ENCODE measurements around the gene CSRP1. TPM values are rescaled to one million over a fixed set of nuclear protein-coding genes. Genes with fewer than 3 reads are reported as not detected.

CSRP1 gene
- total and polyA plus RNA-seq, 9 of the 15 experiments (the other 6 are each of a cell fraction or from before 2014, with no cell fraction given), result 6.8 to 39.4 (median 23.7) TPM

DNA sequence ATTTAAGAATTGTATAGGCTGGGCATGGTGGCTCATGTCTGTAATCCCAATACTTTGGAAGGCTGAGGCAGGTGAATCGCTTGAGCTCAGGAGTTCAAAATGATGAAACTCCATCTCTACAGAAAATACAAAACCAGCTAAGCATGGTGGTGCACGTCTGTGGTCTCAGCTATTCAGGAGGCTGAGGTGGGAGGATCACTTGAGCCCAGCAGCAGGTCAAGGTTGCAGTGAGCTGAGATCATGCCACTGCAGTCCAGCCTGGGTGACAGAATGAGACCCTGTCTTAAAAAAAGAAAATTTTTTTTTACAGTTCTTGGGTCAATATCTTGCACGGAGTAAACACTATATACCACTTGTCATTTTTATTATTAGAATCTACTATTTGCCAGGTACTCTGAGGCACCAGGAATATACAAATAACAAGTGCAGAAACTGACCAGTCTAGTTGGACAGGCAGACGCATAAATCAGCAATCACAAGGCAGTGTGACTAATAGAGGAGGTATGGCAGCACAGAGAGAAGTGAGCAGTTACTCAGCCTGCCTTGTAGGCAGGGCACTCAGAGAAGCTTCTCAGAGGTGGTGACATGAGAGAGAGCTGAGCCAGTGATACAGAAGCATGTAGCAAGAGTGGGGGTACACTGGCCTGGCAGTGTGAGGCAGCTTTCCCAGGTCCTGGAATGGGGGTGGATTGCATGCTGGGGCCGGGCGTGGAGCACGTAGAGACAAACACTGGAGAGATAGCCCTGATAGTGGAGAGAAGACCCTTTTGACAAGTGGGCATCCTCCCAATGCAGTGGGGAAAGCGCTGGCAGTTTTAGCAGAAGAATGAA is 45.9 kb downstream of the CSRP1 start (continued):
- TF ChIP-seq MEF2D (tag; conservative IDR thresholded peaks at IDR 0.05; ENCODE audit: low read depth) (0 out of 2 replicates have a peak, but pooled peaks have one; percentile 22), ESRRA (IDR thresholded peaks at IDR 0.05; ENCODE audit: borderline replicate concordance, low read depth) (no peak), RBBP5 (IDR thresholded peaks at IDR 0.05; ENCODE audit: borderline replicate concordance, insufficient read depth, low read length, poor library complexity, severe bottlenecking) (peak; percentile 27), SMARCE1 (IDR thresholded peaks at IDR 0.05) (0 out of 2 replicates have a peak, but pooled peaks have one; percentile 33), ZFP36 (IDR thresholded peaks at IDR 0.05; ENCODE audit: low read depth, low read length, partially characterized antibody) (peak; percentile 80), TBL1XR1 (IDR thresholded peaks at IDR 0.05; ENCODE audit: low read length in 2 of 2) (no peak), ARID1B (IDR thresholded peaks at IDR 0.05) (peak; percentile 48; the same call in 1 of the 2 replicates), ZNF444 (CRISPR knock-in tag; IDR thresholded peaks at IDR 0.05) (no peak), TEAD1 (CRISPR knock-in tag; IDR thresholded peaks at IDR 0.05) (peak in 1 of 2 experiments; percentile 91; a peak in 2 of 4 replicates), ZBTB1 (CRISPR knock-in tag; IDR thresholded peaks at IDR 0.05; ENCODE audit: borderline replicate concordance, low read depth) (no peak), PHF20 (IDR thresholded peaks at IDR 0.05; ENCODE audit: partially characterized antibody) (no peak), FOXK2 (conservative IDR thresholded peaks at IDR 0.05 in 1 of 2, IDR thresholded peaks at IDR 0.05 in 1 of 2; ENCODE audit: low read depth in 2 of 2) (0 out of 4 replicates have a peak, but pooled peaks of 1 of the 2 experiments have one; percentile 19), FOSL1 (tag; conservative IDR thresholded peaks at IDR 0.05) (peak; percentile 80; the same call in 1 of the 2 replicates), TCF7L2 (IDR thresholded peaks at IDR 0.05; ENCODE audit: low read depth, low read length) (no peak)
- TF ChIP-seq, protein P1, sequence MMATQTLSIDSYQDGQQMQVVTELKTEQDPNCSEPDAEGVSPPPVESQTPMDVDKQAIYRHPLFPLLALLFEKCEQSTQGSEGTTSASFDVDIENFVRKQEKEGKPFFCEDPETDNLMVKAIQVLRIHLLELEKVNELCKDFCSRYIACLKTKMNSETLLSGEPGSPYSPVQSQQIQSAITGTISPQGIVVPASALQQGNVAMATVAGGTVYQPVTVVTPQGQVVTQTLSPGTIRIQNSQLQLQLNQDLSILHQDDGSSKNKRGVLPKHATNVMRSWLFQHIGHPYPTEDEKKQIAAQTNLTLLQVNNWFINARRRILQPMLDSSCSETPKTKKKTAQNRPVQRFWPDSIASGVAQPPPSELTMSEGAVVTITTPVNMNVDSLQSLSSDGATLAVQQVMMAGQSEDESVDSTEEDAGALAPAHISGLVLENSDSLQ (IDR thresholded peaks at IDR 0.05), result peak; percentile 84
- TF ChIP-seq, protein P2, sequence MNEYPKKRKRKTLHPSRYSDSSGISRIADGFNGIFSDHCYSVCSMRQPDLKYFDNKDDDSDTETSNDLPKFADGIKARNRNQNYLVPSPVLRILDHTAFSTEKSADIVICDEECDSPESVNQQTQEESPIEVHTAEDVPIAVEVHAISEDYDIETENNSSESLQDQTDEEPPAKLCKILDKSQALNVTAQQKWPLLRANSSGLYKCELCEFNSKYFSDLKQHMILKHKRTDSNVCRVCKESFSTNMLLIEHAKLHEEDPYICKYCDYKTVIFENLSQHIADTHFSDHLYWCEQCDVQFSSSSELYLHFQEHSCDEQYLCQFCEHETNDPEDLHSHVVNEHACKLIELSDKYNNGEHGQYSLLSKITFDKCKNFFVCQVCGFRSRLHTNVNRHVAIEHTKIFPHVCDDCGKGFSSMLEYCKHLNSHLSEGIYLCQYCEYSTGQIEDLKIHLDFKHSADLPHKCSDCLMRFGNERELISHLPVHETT (CRISPR knock-in tag; conservative IDR thresholded peaks at IDR 0.05 in 1 of 2, IDR thresholded peaks at IDR 0.05 in 1 of 2), result peak in 1 of 2 experiments; percentile 2; a peak in 1 of 4 replicates
- TF ChIP-seq, protein P3, sequence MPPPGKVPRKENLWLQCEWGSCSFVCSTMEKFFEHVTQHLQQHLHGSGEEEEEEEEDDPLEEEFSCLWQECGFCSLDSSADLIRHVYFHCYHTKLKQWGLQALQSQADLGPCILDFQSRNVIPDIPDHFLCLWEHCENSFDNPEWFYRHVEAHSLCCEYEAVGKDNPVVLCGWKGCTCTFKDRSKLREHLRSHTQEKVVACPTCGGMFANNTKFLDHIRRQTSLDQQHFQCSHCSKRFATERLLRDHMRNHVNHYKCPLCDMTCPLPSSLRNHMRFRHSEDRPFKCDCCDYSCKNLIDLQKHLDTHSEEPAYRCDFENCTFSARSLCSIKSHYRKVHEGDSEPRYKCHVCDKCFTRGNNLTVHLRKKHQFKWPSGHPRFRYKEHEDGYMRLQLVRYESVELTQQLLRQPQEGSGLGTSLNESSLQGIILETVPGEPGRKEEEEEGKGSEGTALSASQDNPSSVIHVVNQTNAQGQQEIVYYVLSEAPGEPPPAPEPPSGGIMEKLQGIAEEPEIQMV (tag; conservative IDR thresholded peaks at IDR 0.05; ENCODE audit: low read depth), result 0 out of 2 replicates have a peak, but pooled peaks have one; percentile 49
- TF ChIP-seq, protein P4, sequence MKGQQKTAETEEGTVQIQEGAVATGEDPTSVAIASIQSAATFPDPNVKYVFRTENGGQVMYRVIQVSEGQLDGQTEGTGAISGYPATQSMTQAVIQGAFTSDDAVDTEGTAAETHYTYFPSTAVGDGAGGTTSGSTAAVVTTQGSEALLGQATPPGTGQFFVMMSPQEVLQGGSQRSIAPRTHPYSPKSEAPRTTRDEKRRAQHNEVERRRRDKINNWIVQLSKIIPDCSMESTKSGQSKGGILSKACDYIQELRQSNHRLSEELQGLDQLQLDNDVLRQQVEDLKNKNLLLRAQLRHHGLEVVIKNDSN (CRISPR knock-in tag; IDR thresholded peaks at IDR 0.05), result no peak
